B cell (primary cell): Measurements from ENCODE around the gene NPY4R. TPM values are rescaled to one million over a fixed set of nuclear protein-coding genes. Genes with fewer than 3 reads are reported as not detected.

Experiments used
- polyA plus RNA-seq: library from polyadenylated mRNA; depleted of rRNA; stranded (reverse); fragments of >200 nt; gene quantifications from 2 replicates; pipeline ENCODE4 v1.2.3, GENCODE V29; 2012
- total RNA-seq, 2 donors: library from RNA; stranded (reverse); fragments of 120-200 nt in 1 of 2; gene quantifications; 1 replicate in 1 of 2; 2 replicates in 1 of 2; pipeline versions ENCODE4 v1.2.3 to v1.2.4, GENCODE V29; 2013 to 2022

Gene NPY4R
- total and polyA plus RNA-seq, 2 donors (not counting 1 experiment from before 2014, with no cell fraction given), result not detected

Other genes starting within 250 kb of the NPY4R start
- not detected in 2 replicates for gene ANTXRL, start 179.0 kb downstream of the NPY4R start, total RNA-seq
- gene ANTXRL, start 179.0 kb downstream of the NPY4R start, polyA plus RNA-seq, result not detected in 2 replicates
- not detected in 2 replicates for gene ANXA8L1, start 90.2 kb downstream of the NPY4R start, total RNA-seq
- gene ANXA8L1, start 90.2 kb downstream of the NPY4R start, polyA plus RNA-seq, result not detected in 2 replicates
- not detected in 2 replicates for gene GPRIN2, start 90.7 kb upstream of the NPY4R start, total RNA-seq
- gene GPRIN2, start 90.7 kb upstream of the NPY4R start, polyA plus RNA-seq, result not detected in 2 replicates
- gene SYT15, start 113.2 kb upstream of the NPY4R start, total RNA-seq, result 0.94 and 1.1 TPM in 2 replicates
- gene SYT15, start 113.2 kb upstream of the NPY4R start, polyA plus RNA-seq, result 0.17 and 0.18 TPM in 2 replicates